ENCODE results near the gene MARCHF10.

DNA sequence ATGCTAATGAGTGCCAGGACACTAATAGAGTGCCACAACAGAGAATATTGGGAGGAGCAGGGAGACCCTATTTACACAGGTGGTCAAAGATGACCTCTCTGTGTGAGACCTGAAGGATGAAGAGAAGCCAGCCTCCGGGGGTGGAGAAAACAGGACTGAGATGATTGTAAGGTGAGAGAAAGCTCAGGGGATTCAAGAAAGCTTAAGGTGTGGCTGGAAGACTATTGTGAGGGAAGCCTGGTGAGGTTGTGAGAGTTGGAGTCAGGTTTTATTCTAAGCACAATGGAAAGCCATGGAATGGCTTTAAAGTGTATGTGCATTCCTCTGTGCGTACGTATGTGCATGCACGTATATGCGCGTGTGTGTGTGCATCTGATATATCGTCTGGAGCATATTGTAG is 10.4 kb upstream of the MARCHF10 start:
- TF ChIP-seq REST (IDR thresholded peaks at IDR 0.05; ENCODE audit: borderline replicate concordance) (no peak), EP300 (conservative IDR thresholded peaks at IDR 0.05; ENCODE audit: poor library complexity, severe bottlenecking) (no peak), CTCF (IDR thresholded peaks at IDR 0.05; ENCODE audit: poor library complexity, severe bottlenecking) (no peak), POLR2AphosphoS5 (IDR thresholded peaks at IDR 0.05) (no peak), RAD21 (conservative IDR thresholded peaks at IDR 0.05) (no peak), SMC3 (conservative IDR thresholded peaks at IDR 0.05; ENCODE audit: poor library complexity) (no peak)

Measured in neural cell (in vitro differentiated cells).